Panc1 (cell line): ENCODE data around the gene TLL2. TPM values are rescaled to one million over a fixed set of nuclear protein-coding genes. Genes with fewer than 3 reads are reported as not detected.

Source experiments
- ATAC-seq: fragments of 200-7000 bp; cut with Tn5 transposase; 2 replicates; pipeline ENCODE4 v1.9.1; 2020; ENCODE audit warnings: mild to moderate bottlenecking, moderate library complexity
- BruUV-seq: library from RNA; stranded (reverse); fragments of 400-500 nt; replicated peaks from 2 replicates; lab custom pipeline; 2021; lab: Mats Ljungman, UMichigan
- CTCF ChIA-PET: fragments of 300-600 bp; sonication (Branson Sonifier 250); formaldehyde crosslinking; loops from one replicate; lab custom pipeline; 2022; ENCODE audit warnings: antibody characterized with exemption; lab: Charles Lee
- POLR2A ChIA-PET: fragments of 300-600 bp; sonication (Branson Sonifier 250); formaldehyde crosslinking; loops from one replicate; lab custom pipeline; 2022; ENCODE audit warnings: antibody characterized with exemption; lab: Charles Lee
- DNase-seq: peaks from one replicate; pipeline ENCODE4 v3.0.0-alpha.2; 2010; ENCODE audit warnings: low read depth, low spot score
- H3K27ac ChIP-seq: 2 replicates; pipeline ENCODE4 v1.5.1; 2011; ENCODE audit warnings: mild to moderate bottlenecking, low read length, inconsistent platforms
- H3K27me3 ChIP-seq: fragments of 200-500 bp; sonication (Bioruptor generic); 2 replicates; pipeline ENCODE4 v1.6.0; 2014; ENCODE audit warnings: low read length, inconsistent platforms; ENCODE audit not compliant: control insufficient read depth, insufficient read depth
- H3K36me3 ChIP-seq: fragments of 200-500 bp; sonication (Bioruptor generic); 2 replicates; pipeline ENCODE4 v1.5.1; 2014; ENCODE audit warnings: inconsistent platforms, mild to moderate bottlenecking, low read length, moderate library complexity; ENCODE audit not compliant: control insufficient read depth, insufficient read depth
- H3K4me1 ChIP-seq: 2 replicates; pipeline ENCODE4 v1.5.1; 2011; ENCODE audit warnings: inconsistent platforms, mild to moderate bottlenecking, low read length, moderate library complexity; ENCODE audit not compliant: control insufficient read depth, insufficient read depth
- H3K4me3 ChIP-seq, 2 experiments: 2 replicates each; pipeline ENCODE4 v1.5.1; 2011 to 2012; ENCODE audit warnings: low read depth in 2 of 2, low read length in 2 of 2, mild to moderate bottlenecking in 2 of 2, inconsistent platforms in 1 of 2, moderate library complexity in 1 of 2
- H3K9me3 ChIP-seq: fragments of 200-500 bp; sonication (Bioruptor generic); 2 replicates; pipeline ENCODE4 v1.5.1; 2014; ENCODE audit warnings: low read depth, mild to moderate bottlenecking, inconsistent platforms, low read length, moderate library complexity; ENCODE audit not compliant: control insufficient read depth, insufficient read depth
- CTCF ChIP-seq: fragments of 450-650 bp; IDR thresholded peaks from 2 replicates; pipeline ENCODE4 v1.5.1; 2017; ENCODE audit warnings: mild to moderate bottlenecking
- POLR2AphosphoS5 ChIP-seq: IDR thresholded peaks from 2 replicates; pipeline ENCODE4 v1.6.1; 2012; ENCODE audit warnings: mild to moderate bottlenecking, low read depth, low read length, moderate library complexity
- REST ChIP-seq, 2 experiments: IDR thresholded peaks; 2 replicates each; pipeline ENCODE4 v1.6.1; 2011 to 2012; ENCODE audit warnings: low read depth in 2 of 2, control low read depth in 1 of 2, low read length in 1 of 2, mild to moderate bottlenecking in 1 of 2, moderate library complexity in 1 of 2; ENCODE audit not compliant: insufficient read depth in 1 of 2
- SIN3A ChIP-seq: IDR thresholded peaks from 2 replicates; pipeline ENCODE4 v1.6.1; 2012; ENCODE audit warnings: low read depth, mild to moderate bottlenecking, low read length, moderate library complexity, borderline replicate concordance; ENCODE audit not compliant: insufficient read depth
- TCF7L2 ChIP-seq: IDR thresholded peaks from 2 replicates; pipeline ENCODE4 v1.6.1; 2011; ENCODE audit warnings: mild to moderate bottlenecking, low read depth, low read length, inconsistent platforms
- in situ Hi-C: cut with HindIII; loops from 2 replicates; pipeline ENCODE4 v1.10.0; 2016; ENCODE audit warnings: low sequenced_read_pairs, low pct_unique_long_range_greater_than_20kb
- intact Hi-C: fragments of 100-400 bp; cut with micrococcal nuclease; formaldehyde crosslinking; loops from one replicate; pipeline ENCODE4 v1.10.0; 2022; ENCODE audit not compliant: unreplicated experiment
- total RNA-seq: library from RNA; stranded (reverse); gene quantifications from one replicate; pipeline ENCODE4 v1.2.1, GENCODE V29; 2021; ENCODE audit not compliant: unreplicated experiment

TLL2 gene
- total RNA-seq, 1 experiment from 2014 or later = 0.64 TPM

GRCh38 chr10:96339956-96340904, 173.5 kb downstream of the TLL2 start:
- in situ Hi-C loops = no loop called here
- no peak overlapping the region for H3K4me3 ChIP-seq
- H3K9me3 ChIP-seq = no peaks in the 10 kb centered on the region
- intact Hi-C loops = no loop called here
- ATAC-seq (peak; percentile 88), DNase-seq (peak; percentile 20)
- no peak overlapping the region for H3K27ac ChIP-seq
- POLR2A ChIA-PET = no interaction called here
- BruUV-seq = no TSS peak
- H3K4me1 ChIP-seq = no peaks in the 10 kb centered on the region
- H3K36me3 ChIP-seq = no peaks in the 10 kb centered on the region
- peak; percentile 89 for TF ChIP-seq CTCF
- TF ChIP-seq POLR2AphosphoS5 = no peak
- peaks cover 13% of the 10 kb centered on the region; the same call in 1 of the 2 replicates for H3K27me3 ChIP-seq
- CTCF ChIA-PET = interaction anchor here (0.7 to 1.5 kb wide), 2 partner anchors 323 to 1190 kb away, joined by 4 to 6 read pairs; no protein-coding TSS in a partner anchor

- Histone ChIP-seq H3K27me3 (peaks cover 18% of the 10 kb centered on the region; the same call in 1 of the 2 replicates), H3K4me3 (no peak overlapping the region), H3K27ac (no peak overlapping the region), H3K36me3 (no peaks in the 10 kb centered on the region), H3K9me3 (no peaks in the 10 kb centered on the region), H3K4me1 (no peaks in the 10 kb centered on the region)
- no peak for ATAC-seq
- in situ Hi-C loops (no loop called here), intact Hi-C loops (no loop called here)
- CTCF ChIA-PET = interaction anchor here (0.7 to 1.5 kb wide), 2 partner anchors 323 to 1191 kb away, joined by 4 to 6 read pairs; no protein-coding TSS in a partner anchor
- TF ChIP-seq TCF7L2 = no peak
- no peak for TF ChIP-seq REST (IDR thresholded peaks at IDR 0.05; ENCODE audit: insufficient read depth in 1 of 2, low read depth in 2 of 2, low read length in 1 of 2)
- TF ChIP-seq POLR2AphosphoS5 = no peak
- no peak for TF ChIP-seq CTCF
- no peak for TF ChIP-seq SIN3A
- POLR2A ChIA-PET = no interaction called here
- no TSS peak for BruUV-seq
- no peak for DNase-seq
Measured at GRCh38 chr10:96339383-96339782, 174.3 kb downstream of the TLL2 start.
